H9 (cell line): ENCODE measurements around the gene PITPNM3. TPM values are rescaled to one million over a fixed set of nuclear protein-coding genes. Genes with fewer than 3 reads are reported as not detected.

Source experiments
- DNase-seq: peaks from one replicate; pipeline ENCODE4 v3.0.0-alpha.2; 2017
- H2AFZ ChIP-seq: one replicate; pipeline ENCODE4 v1.6.1; 2013; ENCODE audit warnings: mild to moderate bottlenecking, low read length, control low read depth, moderate library complexity
- H2AK5ac ChIP-seq: 2 replicates; pipeline ENCODE4 v1.6.1; 2013; ENCODE audit warnings: low read length, control low read depth, mixed read lengths; ENCODE audit not compliant: insufficient read length
- H2BK120ac ChIP-seq: one replicate; pipeline ENCODE4 v1.6.1; 2013; ENCODE audit warnings: low read depth, mild to moderate bottlenecking, low read length, control low read depth, inconsistent platforms; ENCODE audit not compliant: poor library complexity, severe bottlenecking
- H2BK12ac ChIP-seq: 2 replicates; pipeline ENCODE4 v1.6.1; 2013; ENCODE audit warnings: low read length, control low read depth, mixed read lengths, low read depth; ENCODE audit not compliant: insufficient read length
- H2BK15ac ChIP-seq: 2 replicates; pipeline ENCODE4 v1.6.1; 2013; ENCODE audit warnings: low read depth, low read length, control low read depth
- H2BK20ac ChIP-seq: one replicate; pipeline ENCODE4 v1.6.1; 2013; ENCODE audit warnings: low read depth, mild to moderate bottlenecking, low read length, control low read depth, inconsistent platforms; ENCODE audit not compliant: poor library complexity, severe bottlenecking
- H2BK5ac ChIP-seq: 2 replicates; pipeline ENCODE4 v1.6.1; 2013; ENCODE audit warnings: low read length, control low read depth, mixed read lengths; ENCODE audit not compliant: insufficient read length
- H3K14ac ChIP-seq: 2 replicates; pipeline ENCODE4 v1.6.1; 2013; ENCODE audit warnings: low read length, control low read depth; ENCODE audit not compliant: insufficient read depth
- H3K18ac ChIP-seq: 2 replicates; pipeline ENCODE4 v1.6.1; 2013; ENCODE audit warnings: low read depth, mild to moderate bottlenecking, mixed read lengths, low read length, control low read depth; ENCODE audit not compliant: insufficient read length
- H3K23ac ChIP-seq: 2 replicates; pipeline ENCODE4 v1.6.1; 2013; ENCODE audit warnings: low read length, control low read depth, mixed read lengths, low read depth; ENCODE audit not compliant: insufficient read length
- H3K23me2 ChIP-seq: 2 replicates; pipeline ENCODE4 v1.6.1; 2013; ENCODE audit warnings: low read depth, mild to moderate bottlenecking, mixed read lengths, low read length, control low read depth; ENCODE audit not compliant: insufficient read length, poor library complexity, severe bottlenecking
- H3K27ac ChIP-seq: 2 replicates; pipeline ENCODE4 v1.5.1; 2013; ENCODE audit warnings: low read length, control low read depth, mixed read lengths, low read depth; ENCODE audit not compliant: insufficient read length
- H3K27me3 ChIP-seq: 2 replicates; pipeline ENCODE4 v1.6.1; 2013; ENCODE audit warnings: low read length, control low read depth, inconsistent platforms; ENCODE audit not compliant: insufficient read depth
- H3K4ac ChIP-seq: 2 replicates; pipeline ENCODE4 v1.6.1; 2013; ENCODE audit warnings: low read depth, mild to moderate bottlenecking, control low read depth, inconsistent platforms, low read length, moderate library complexity
- H3K4me1 ChIP-seq: 2 replicates; pipeline ENCODE4 v1.6.1; 2013; ENCODE audit warnings: low read length, control low read depth, inconsistent platforms; ENCODE audit not compliant: insufficient read depth
- H3K4me2 ChIP-seq: 2 replicates; pipeline ENCODE4 v1.6.1; 2013; ENCODE audit warnings: low read length, control low read depth, mixed read lengths; ENCODE audit not compliant: insufficient read length, insufficient read depth
- H3K56ac ChIP-seq: 2 replicates; pipeline ENCODE4 v1.6.1; 2013; ENCODE audit warnings: low read depth, mild to moderate bottlenecking, mixed read lengths, low read length, control low read depth; ENCODE audit not compliant: insufficient read length
- H3K79me1 ChIP-seq: 2 replicates; pipeline ENCODE4 v1.6.1; 2013; ENCODE audit warnings: low read depth, mild to moderate bottlenecking, moderate library complexity, low read length, control low read depth, inconsistent platforms; ENCODE audit not compliant: insufficient read depth, poor library complexity, severe bottlenecking
- H3K79me2 ChIP-seq: 2 replicates; pipeline ENCODE4 v1.6.1; 2013; ENCODE audit warnings: low read length, control low read depth, inconsistent platforms; ENCODE audit not compliant: insufficient read depth
- H3K9ac ChIP-seq: 2 replicates; pipeline ENCODE4 v1.6.1; 2013; ENCODE audit warnings: low read length, control low read depth, mixed read lengths; ENCODE audit not compliant: insufficient read length; ENCODE audit errors: extremely low read depth
- H3K9me3 ChIP-seq: one replicate; pipeline ENCODE4 v1.6.1; 2013; ENCODE audit warnings: low read depth, low read length, inconsistent platforms; ENCODE audit not compliant: control insufficient read depth
- H3T11ph ChIP-seq: one replicate; pipeline ENCODE4 v1.6.1; 2013; ENCODE audit warnings: mild to moderate bottlenecking, low read length, control low read depth, inconsistent platforms
- H4K20me1 ChIP-seq: one replicate; pipeline ENCODE4 v1.6.1; 2013; ENCODE audit not compliant: control insufficient read depth, insufficient read length, insufficient read depth
- H4K5ac ChIP-seq: 2 replicates; pipeline ENCODE4 v1.6.1; 2013; ENCODE audit warnings: low read depth, mild to moderate bottlenecking, mixed read lengths, low read length, control low read depth; ENCODE audit not compliant: insufficient read length
- H4K8ac ChIP-seq: replicated peaks from 2 replicates; pipeline ENCODE4 v1.6.1; 2013; ENCODE audit warnings: low read length, control low read depth, mixed read lengths, low read depth; ENCODE audit not compliant: insufficient read length
- H4K91ac ChIP-seq: 2 replicates; pipeline ENCODE4 v1.6.1; 2013; ENCODE audit warnings: low read depth, mild to moderate bottlenecking, moderate library complexity, mixed read lengths, low read length, control low read depth; ENCODE audit not compliant: insufficient read length
- H3K27ac Mint-ChIP-seq, 3 experiments: 2 replicates in 2 of 3; 3 replicates in 1 of 3; pipeline ENCODE4 v1.8.0; 2020 to 2021; ENCODE audit warnings: mixed read lengths in 3 of 3, mild to moderate bottlenecking in 1 of 3, moderate library complexity in 1 of 3
- H3K27me3 Mint-ChIP-seq: 2 replicates; pipeline ENCODE4 v1.8.0; 2021; ENCODE audit warnings: low read depth, mild to moderate bottlenecking, moderate library complexity, mixed read lengths
- H3K36me3 Mint-ChIP-seq, 3 experiments: 2 replicates in 2 of 3; 3 replicates in 1 of 3; pipeline ENCODE4 v1.8.0; 2020 to 2021; ENCODE audit warnings: low read depth in 3 of 3, mixed read lengths in 3 of 3; ENCODE audit not compliant: insufficient read depth in 1 of 3
- H3K4me1 Mint-ChIP-seq, 2 experiments: 2 replicates each; pipeline ENCODE4 v1.8.0; 2020; ENCODE audit warnings: mixed read lengths in 2 of 2
- H3K4me3 Mint-ChIP-seq, 2 experiments: 2 replicates in 1 of 2; 3 replicates in 1 of 2; pipeline ENCODE4 v1.8.0; 2020 to 2021; ENCODE audit warnings: mild to moderate bottlenecking in 2 of 2, mixed read lengths in 2 of 2, moderate library complexity in 1 of 2
- H3K9me3 Mint-ChIP-seq, 2 experiments: 2 replicates in 1 of 2; 3 replicates in 1 of 2; pipeline ENCODE4 v1.8.0; 2020; ENCODE audit warnings: mild to moderate bottlenecking in 2 of 2, mixed read lengths in 2 of 2, moderate library complexity in 1 of 2
- CTCF ChIP-seq: fragments of 200-600 bp; sonication (generic); conservative IDR thresholded peaks from 3 replicates; pipeline ENCODE4 v1.8.0; 2021; ENCODE audit warnings: antibody characterized with exemption, mild to moderate bottlenecking
- WGBS: extraction: QIAGEN DNeasy Blood & Tissue Kit; methylation state at CpG from one replicate; pipeline ENCODE4 v1.1.7; 2013; ENCODE audit warnings: missing lambda C conversion rate, low lambda C conversion rate, mixed read lengths; ENCODE audit not compliant: insufficient read length; ENCODE audit errors: extremely low coverage; 5-methylcytosine and 5-hydroxymethylcytosine counted together
- total RNA-seq: library from RNA; stranded (reverse); gene quantifications from 2 replicates; pipeline ENCODE4 v1.2.1, GENCODE V29; 2021

Gene PITPNM3
- total RNA-seq, 1 experiment from 2014 or later, result 3.4 TPM

GRCh38 chr17:6547336-6547735 lies 9.0 kb downstream of the PITPNM3 start:
- no peaks in the 10 kb centered on the region for H3K79me1 ChIP-seq
- H3K23ac ChIP-seq, result no peak overlapping the region
- no peak overlapping the region for H3K18ac ChIP-seq
- Mint-ChIP-seq H3K27ac (no peak overlapping the region), H3K27me3 (peaks cover 6% of the 10 kb centered on the region), H3K4me1 (peaks cover 37 to 44% of the 10 kb centered on the region in 2 experiments), H3K4me3 (no peak overlapping the region), H3K36me3 (no peaks in the 10 kb centered on the region), H3K9me3 (no peaks in the 10 kb centered on the region)
- no peak overlapping the region for H2BK5ac ChIP-seq
- no peak overlapping the region for H3T11ph ChIP-seq
- no peak overlapping the region for H3K27ac ChIP-seq
- no peak overlapping the region for H4K5ac ChIP-seq
- H2BK20ac ChIP-seq, result no peak overlapping the region
- WGBS, result no CpG with 5 or more reads among the region's 6 CpGs
- no peak overlapping the region for H4K8ac ChIP-seq
- DNase-seq, result no peak
- no peak overlapping the region for H3K14ac ChIP-seq
- no peak overlapping the region for H2BK12ac ChIP-seq
- H3K23me2 ChIP-seq, result no peaks in the 10 kb centered on the region
- H3K9me3 ChIP-seq, result no peaks in the 10 kb centered on the region
- peaks cover 4% of the 10 kb centered on the region; the same call in 1 of the 2 replicates for H3K4me1 ChIP-seq
- H4K20me1 ChIP-seq, result no peaks in the 10 kb centered on the region
- no peak for TF ChIP-seq CTCF
- no peak overlapping the region for H2AK5ac ChIP-seq
- no peak overlapping the region for H2AFZ ChIP-seq
- no peaks in the 10 kb centered on the region for H3K79me2 ChIP-seq
- no peak overlapping the region for H3K9ac ChIP-seq
- no peak overlapping the region for H4K91ac ChIP-seq
- no peak overlapping the region for H3K4me2 ChIP-seq
- no peak overlapping the region for H2BK120ac ChIP-seq
- H3K4ac ChIP-seq, result no peak overlapping the region
- no peak overlapping the region for H2BK15ac ChIP-seq
- H3K27me3 ChIP-seq, result no peaks in the 10 kb centered on the region
- no peak overlapping the region for H3K56ac ChIP-seq
